Measurements from ENCODE around the gene VPS25. TPM values are rescaled to one million over a fixed set of nuclear protein-coding genes. Genes with fewer than 3 reads are reported as not detected.

The VPS25 gene
- total RNA-seq, 2 experiments from 2014 or later = 78.4 to 84.1 TPM

DNA sequence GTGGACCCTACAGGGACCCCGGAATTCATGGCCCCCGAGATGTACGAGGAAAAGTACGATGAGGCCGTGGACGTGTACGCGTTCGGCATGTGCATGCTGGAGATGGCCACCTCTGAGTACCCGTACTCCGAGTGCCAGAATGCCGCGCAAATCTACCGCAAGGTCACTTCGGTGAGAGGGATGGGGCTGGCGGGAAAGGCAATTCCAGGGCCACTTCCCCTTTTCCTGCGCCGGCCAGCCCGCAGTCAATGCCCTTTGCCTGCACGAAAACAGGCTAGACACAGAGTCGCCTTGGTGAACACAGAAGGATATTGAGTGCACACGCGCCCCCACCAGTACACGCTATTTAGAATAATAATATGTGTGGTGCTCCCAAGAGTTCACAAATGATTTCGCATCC is 11.2 kb downstream of the VPS25 start:
- Histone ChIP-seq H2AFZ (ENCODE audit: low read length) (no peak overlapping the region), H3K9me3 (ENCODE audit: low read length) (no peaks in the 10 kb centered on the region)
- TF ChIP-seq EZH2phosphoT487 (IDR thresholded peaks at IDR 0.05; ENCODE audit: borderline replicate concordance, low read depth, low read length) = no peak
- TF ChIP-seq, protein P1, sequence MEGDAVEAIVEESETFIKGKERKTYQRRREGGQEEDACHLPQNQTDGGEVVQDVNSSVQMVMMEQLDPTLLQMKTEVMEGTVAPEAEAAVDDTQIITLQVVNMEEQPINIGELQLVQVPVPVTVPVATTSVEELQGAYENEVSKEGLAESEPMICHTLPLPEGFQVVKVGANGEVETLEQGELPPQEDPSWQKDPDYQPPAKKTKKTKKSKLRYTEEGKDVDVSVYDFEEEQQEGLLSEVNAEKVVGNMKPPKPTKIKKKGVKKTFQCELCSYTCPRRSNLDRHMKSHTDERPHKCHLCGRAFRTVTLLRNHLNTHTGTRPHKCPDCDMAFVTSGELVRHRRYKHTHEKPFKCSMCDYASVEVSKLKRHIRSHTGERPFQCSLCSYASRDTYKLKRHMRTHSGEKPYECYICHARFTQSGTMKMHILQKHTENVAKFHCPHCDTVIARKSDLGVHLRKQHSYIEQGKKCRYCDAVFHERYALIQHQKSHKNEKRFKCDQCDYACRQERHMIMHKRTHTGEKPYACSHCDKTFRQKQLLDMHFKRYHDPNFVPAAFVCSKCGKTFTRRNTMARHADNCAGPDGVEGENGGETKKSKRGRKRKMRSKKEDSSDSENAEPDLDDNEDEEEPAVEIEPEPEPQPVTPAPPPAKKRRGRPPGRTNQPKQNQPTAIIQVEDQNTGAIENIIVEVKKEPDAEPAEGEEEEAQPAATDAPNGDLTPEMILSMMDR (conservative IDR thresholded peaks at IDR 0.05; ENCODE audit: low read length) = no peak

DNA sequence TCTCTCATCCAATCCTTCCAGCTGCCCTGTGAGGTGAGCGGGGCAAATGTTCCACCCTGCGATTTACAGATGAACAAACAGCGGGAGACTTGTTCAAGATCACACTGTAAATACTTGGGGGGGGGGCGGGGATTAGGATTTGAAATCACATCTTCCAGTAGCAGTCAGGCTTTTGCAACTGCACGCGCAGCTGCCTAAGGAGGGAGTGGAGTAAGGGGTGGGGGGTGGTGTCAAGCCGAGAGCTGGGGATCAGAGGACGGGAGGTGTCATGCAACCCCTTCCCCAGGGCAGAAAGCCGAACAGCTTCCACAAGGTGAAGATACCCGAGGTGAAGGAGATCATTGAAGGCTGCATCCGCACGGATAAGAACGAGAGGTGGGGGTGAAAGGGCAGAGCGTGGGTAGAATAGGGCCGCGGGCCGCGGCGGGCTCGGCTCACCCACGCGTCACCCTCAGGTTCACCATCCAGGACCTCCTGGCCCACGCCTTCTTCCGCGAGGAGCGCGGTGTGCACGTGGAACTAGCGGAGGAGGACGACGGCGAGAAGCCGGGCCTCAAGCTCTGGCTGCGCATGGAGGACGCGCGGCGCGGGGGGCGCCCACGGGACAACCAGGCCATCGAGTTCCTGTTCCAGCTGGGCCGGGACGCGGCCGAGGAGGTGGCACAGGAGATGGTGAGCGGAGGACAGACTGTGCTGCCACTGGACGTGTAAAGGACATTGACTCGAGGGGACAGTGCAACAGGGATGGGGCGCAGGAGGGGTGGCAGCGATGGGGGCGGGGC is 11.8 kb downstream of the VPS25 start:
- H3K9me2 ChIP-seq (ENCODE audit: insufficient read depth, low read length) = no peaks in the 10 kb centered on the region
- POLR2A ChIA-PET = interaction anchor here (0.6 kb wide), 1 partner anchor 470 kb away, joined by 3 read pairs; no protein-coding TSS in a partner anchor
- TF ChIP-seq, protein P1 (conservative IDR thresholded peaks at IDR 0.05; ENCODE audit: low read length) = no peak
- TF ChIP-seq EZH2phosphoT487 (IDR thresholded peaks at IDR 0.05; ENCODE audit: borderline replicate concordance, low read depth, low read length) = no peak

More for the DNA sequence above, 11.2 kb downstream of the VPS25 start:
- CTCF ChIA-PET (ENCODE audit: unreplicated experiment) = no interaction called here
- no peak for DNase-seq (ENCODE audit: low spot score)
- no TSS peak for BruUV-seq (replicated peaks)
- intact Hi-C loops (cut with micrococcal nuclease; ENCODE audit: unreplicated experiment) = no loop called here
- H3K4me1 ChIP-seq (ENCODE audit: insufficient read depth, low read length, poor library complexity, severe bottlenecking) = no peaks in the 10 kb centered on the region
- H3K4me3 ChIP-seq (ENCODE audit: low read depth, low read length, poor library complexity, severe bottlenecking) = no peak overlapping the region
- H3K27ac ChIP-seq (ENCODE audit: low read depth, low read length, poor library complexity, severe bottlenecking) = no peak overlapping the region
- no peaks in the 10 kb centered on the region for H4K20me1 ChIP-seq (ENCODE audit: insufficient read depth, low read length)
- H3K36me3 ChIP-seq (ENCODE audit: insufficient read depth, low read length) = peaks cover 4% of the 10 kb centered on the region
- H3K9me2 ChIP-seq (ENCODE audit: insufficient read depth, low read length) = no peaks in the 10 kb centered on the region
- H3K79me2 ChIP-seq (ENCODE audit: insufficient read depth, low read depth, low read length) = no peaks in the 10 kb centered on the region
- H3K4me2 ChIP-seq (ENCODE audit: low read length) = no peak overlapping the region
- POLR2A ChIA-PET = no interaction called here

DNA sequence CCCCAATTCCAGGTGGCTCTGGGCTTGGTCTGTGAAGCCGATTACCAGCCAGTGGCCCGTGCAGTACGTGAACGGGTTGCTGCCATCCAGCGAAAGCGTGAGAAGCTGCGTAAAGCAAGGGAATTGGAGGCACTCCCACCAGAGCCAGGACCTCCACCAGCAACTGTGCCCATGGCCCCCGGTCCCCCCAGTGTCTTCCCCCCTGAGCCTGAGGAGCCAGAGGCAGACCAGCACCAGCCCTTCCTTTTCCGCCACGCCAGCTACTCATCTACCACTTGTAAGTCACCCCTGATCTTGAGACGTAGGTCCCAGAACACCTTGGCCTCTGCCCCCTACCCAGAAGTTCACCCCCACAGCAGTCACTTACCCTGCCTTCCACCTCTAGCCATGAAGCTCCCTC is 14.0 kb downstream of the VPS25 start:
- no peak overlapping the region for H3K27ac ChIP-seq (ENCODE audit: low read depth, low read length, poor library complexity, severe bottlenecking)
- no peaks in the 10 kb centered on the region for H4K20me1 ChIP-seq (ENCODE audit: insufficient read depth, low read length)
- ChIA-PET POLR2A (interaction anchor here (0.6 to 1.3 kb wide), 2 partner anchors 13 to 429 kb away, joined by 4 to 6 read pairs; no protein-coding TSS in a partner anchor), CTCF (ENCODE audit: unreplicated experiment) (no interaction called here)
- H2AFZ ChIP-seq (ENCODE audit: low read length) = no peak overlapping the region
- no peaks in the 10 kb centered on the region; the same call in 1 of the 2 replicates for H3K36me3 ChIP-seq (ENCODE audit: insufficient read depth, low read length)
- no peaks in the 10 kb centered on the region for H3K9me3 ChIP-seq (ENCODE audit: low read length)
- no peaks in the 10 kb centered on the region for H3K4me1 ChIP-seq (ENCODE audit: insufficient read depth, low read length, poor library complexity, severe bottlenecking)
- intact Hi-C loops (cut with micrococcal nuclease; ENCODE audit: unreplicated experiment) = no loop called here
- TF ChIP-seq, protein P1 (conservative IDR thresholded peaks at IDR 0.05; ENCODE audit: low read length) = no peak
- TF ChIP-seq EZH2phosphoT487 (IDR thresholded peaks at IDR 0.05; ENCODE audit: borderline replicate concordance, low read depth, low read length) = no peak
- no peak overlapping the region for H3K4me2 ChIP-seq (ENCODE audit: low read length)
- BruUV-seq (replicated peaks) = no TSS peak
- H3K79me2 ChIP-seq (ENCODE audit: insufficient read depth, low read depth, low read length) = no peaks in the 10 kb centered on the region
- DNase-seq (ENCODE audit: low spot score) = no peak
- H3K9me2 ChIP-seq (ENCODE audit: insufficient read depth, low read length) = no peaks in the 10 kb centered on the region
- no peak overlapping the region for H3K4me3 ChIP-seq (ENCODE audit: low read depth, low read length, poor library complexity, severe bottlenecking)

More for the DNA sequence above, 11.8 kb downstream of the VPS25 start:
- no peak for DNase-seq (ENCODE audit: low spot score)
- Histone ChIP-seq H3K4me3 (ENCODE audit: low read depth, low read length, poor library complexity, severe bottlenecking) (no peak overlapping the region), H3K9me3 (ENCODE audit: low read length) (no peaks in the 10 kb centered on the region), H3K79me2 (ENCODE audit: insufficient read depth, low read depth, low read length) (no peaks in the 10 kb centered on the region), H2AFZ (ENCODE audit: low read length) (no peak overlapping the region), H3K4me2 (ENCODE audit: low read length) (no peak overlapping the region), H3K4me1 (ENCODE audit: insufficient read depth, low read length, poor library complexity, severe bottlenecking) (no peaks in the 10 kb centered on the region), H3K27ac (ENCODE audit: low read depth, low read length, poor library complexity, severe bottlenecking) (no peak overlapping the region), H4K20me1 (ENCODE audit: insufficient read depth, low read length) (no peaks in the 10 kb centered on the region), H3K36me3 (ENCODE audit: insufficient read depth, low read length) (no peaks in the 10 kb centered on the region; the same call in 1 of the 2 replicates)
- CTCF ChIA-PET (ENCODE audit: unreplicated experiment) = no interaction called here
- BruUV-seq (replicated peaks) = no TSS peak
- intact Hi-C loops (cut with micrococcal nuclease; ENCODE audit: unreplicated experiment) = no loop called here

All from OCI-LY7 (cell line).